Measurements from ENCODE around the gene ARG2.

DNA sequence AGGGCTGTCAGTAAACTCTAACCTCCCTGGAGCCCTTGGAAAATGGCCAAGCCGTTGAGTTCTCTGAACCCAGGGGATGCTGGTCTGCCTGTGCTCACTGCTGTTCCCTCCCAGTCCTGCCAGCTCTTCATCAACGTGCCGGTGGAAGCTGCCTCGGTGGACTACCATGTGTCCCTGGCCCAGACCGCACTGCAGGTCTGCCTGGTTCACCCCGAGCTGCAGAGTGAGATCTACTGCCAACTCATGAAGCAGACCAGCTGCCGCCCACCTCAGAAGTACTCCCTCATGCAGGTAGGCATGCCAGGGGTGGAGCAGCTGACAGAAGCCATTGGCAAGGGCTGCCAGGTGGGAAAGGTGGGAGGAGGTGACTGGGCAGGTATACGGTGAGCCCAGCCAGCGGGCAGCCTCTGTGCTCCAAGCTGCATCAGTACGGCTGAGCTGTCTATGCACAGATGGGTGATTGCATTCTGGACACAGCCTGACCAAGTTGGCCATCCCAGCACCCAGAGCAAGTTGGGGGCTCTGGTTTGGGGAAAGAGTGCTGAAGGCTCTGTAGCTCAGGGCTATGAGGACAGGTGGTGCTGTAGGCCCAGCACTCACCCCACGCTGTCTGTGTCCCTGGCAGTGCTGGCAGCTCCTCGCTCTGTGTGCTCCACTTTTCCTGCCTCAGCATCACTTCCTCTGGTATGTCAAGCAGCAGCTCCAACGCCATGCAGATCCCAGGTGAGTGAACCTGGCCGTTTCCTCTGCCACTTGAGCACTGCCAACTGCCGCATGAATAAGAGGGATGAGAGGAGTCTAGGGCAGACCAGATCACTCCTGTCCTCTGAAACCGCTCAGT is 41.6 kb upstream of the ARG2 start:
- TF ChIP-seq, protein P1, sequence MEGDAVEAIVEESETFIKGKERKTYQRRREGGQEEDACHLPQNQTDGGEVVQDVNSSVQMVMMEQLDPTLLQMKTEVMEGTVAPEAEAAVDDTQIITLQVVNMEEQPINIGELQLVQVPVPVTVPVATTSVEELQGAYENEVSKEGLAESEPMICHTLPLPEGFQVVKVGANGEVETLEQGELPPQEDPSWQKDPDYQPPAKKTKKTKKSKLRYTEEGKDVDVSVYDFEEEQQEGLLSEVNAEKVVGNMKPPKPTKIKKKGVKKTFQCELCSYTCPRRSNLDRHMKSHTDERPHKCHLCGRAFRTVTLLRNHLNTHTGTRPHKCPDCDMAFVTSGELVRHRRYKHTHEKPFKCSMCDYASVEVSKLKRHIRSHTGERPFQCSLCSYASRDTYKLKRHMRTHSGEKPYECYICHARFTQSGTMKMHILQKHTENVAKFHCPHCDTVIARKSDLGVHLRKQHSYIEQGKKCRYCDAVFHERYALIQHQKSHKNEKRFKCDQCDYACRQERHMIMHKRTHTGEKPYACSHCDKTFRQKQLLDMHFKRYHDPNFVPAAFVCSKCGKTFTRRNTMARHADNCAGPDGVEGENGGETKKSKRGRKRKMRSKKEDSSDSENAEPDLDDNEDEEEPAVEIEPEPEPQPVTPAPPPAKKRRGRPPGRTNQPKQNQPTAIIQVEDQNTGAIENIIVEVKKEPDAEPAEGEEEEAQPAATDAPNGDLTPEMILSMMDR (IDR thresholded peaks at IDR 0.05): no peak
- TF ChIP-seq POLR2A (IDR thresholded peaks at IDR 0.05): no peak
